GM12891 (cell line): ENCODE results near the gene RBMS3.

Experiments used
- PAX5 ChIP-seq: IDR thresholded peaks from 2 replicates; pipeline ENCODE4 v1.6.1; 2011; ENCODE audit warnings: low read length, moderate library complexity, mild to moderate bottlenecking; ENCODE audit not compliant: insufficient read depth, severe bottlenecking
- POLR2A ChIP-seq: IDR thresholded peaks from 2 replicates; pipeline ENCODE4 v1.6.1; 2011; ENCODE audit warnings: low read depth, low read length, control low read depth
- POLR2AphosphoS5 ChIP-seq: IDR thresholded peaks from 2 replicates; pipeline ENCODE4 v1.6.1; 2011; ENCODE audit warnings: low read depth, low read length, control low read depth
- SPI1 ChIP-seq: IDR thresholded peaks from 2 replicates; pipeline ENCODE4 v1.6.1; 2011; ENCODE audit warnings: low read depth, low read length, control low read depth
- TAF1 ChIP-seq: IDR thresholded peaks from 2 replicates; pipeline ENCODE4 v1.6.1; 2011; ENCODE audit warnings: low read depth, low read length, control low read depth

GRCh38 chr3:29949940-29950616, 669.2 kb downstream of the RBMS3 start:
- no peak for TF ChIP-seq POLR2A
- no peak for TF ChIP-seq POLR2AphosphoS5
- TF ChIP-seq TAF1: no peak
- no peak for TF ChIP-seq SPI1
- TF ChIP-seq PAX5: no peak
